Body of pancreas (tissue), 4 donors: ENCODE measurements around the gene AP1G1.

ENCODE experiments used
- CTCF ChIP-seq, 7 experiments: fragments of 450-650 bp in 4 of 7; fragments of 200-600 bp in 3 of 7; sonication (generic) in 3 of 7; IDR thresholded peaks; one replicate each; pipeline ENCODE4 v1.5.1; 2016 to 2019; ENCODE audit warnings: antibody characterized with exemption in 7 of 7
- POLR2A ChIP-seq, 3 donors: fragments of 450-650 bp; IDR thresholded peaks; one replicate each; pipeline ENCODE4 v1.6.1; 2016; ENCODE audit warnings: antibody characterized with exemption in 3 of 3, mild to moderate bottlenecking in 2 of 3

DNA sequence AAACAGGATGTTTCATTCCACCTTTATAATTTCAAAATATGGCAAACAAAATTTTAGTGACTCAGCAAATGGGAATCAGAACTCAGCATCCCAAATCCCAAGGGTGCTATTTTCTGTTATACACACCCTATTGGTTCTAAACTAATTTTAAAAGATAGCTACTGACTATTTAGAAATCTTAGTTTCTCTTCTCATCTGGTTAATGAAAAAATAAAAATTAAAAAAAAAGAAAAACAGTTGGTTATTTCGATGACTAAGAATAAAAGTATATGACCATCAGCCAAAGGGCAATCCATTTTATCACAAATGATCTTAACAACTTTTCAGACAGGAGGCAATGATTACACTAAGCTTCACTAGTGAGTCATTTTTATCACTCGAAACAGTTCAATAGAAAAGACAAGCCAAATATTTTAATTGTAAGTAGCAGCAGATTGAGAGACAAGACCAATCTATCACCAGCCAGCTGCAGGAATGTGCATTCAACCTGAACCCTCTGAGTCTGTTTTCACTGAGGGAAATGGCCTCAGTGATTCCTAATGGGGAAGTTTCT lies 99.3 kb downstream of the AP1G1 start:
- no peak for TF ChIP-seq POLR2A (IDR thresholded peaks at IDR 0.05)
- no peak for TF ChIP-seq CTCF (IDR thresholded peaks at IDR 0.05)
